Right ventricle myocardium inferior (tissue), 1 donor: Measurements from ENCODE around the gene RPL18. TPM values are rescaled to one million over a fixed set of nuclear protein-coding genes. Genes with fewer than 3 reads are reported as not detected.

ENCODE experiments used
- total RNA-seq: library from RNA; stranded (reverse); fragmentation: NEBNext Ultra II Directional; extraction: Animal tissue kit (Norgen Biotek cat#: 25700); gene quantifications from one replicate; pipeline ENCODE4 v1.2.1, GENCODE V29; 2021
- donor health status: DM: no; HTN: yes; CAD: no; lungs with severe emphysema.

RPL18 gene
- total RNA-seq, 1 donor from 2014 or later = 604 TPM

Other genes with a start within 250 kb of the RPL18 start
- gene KDELR1, start 227.6 kb downstream of the RPL18 start, total RNA-seq = 73.5 TPM
- gene GRIN2D, start 225.5 kb downstream of the RPL18 start, total RNA-seq = 0.38 TPM
- 17.7 TPM for gene GRWD1, start 173.2 kb downstream of the RPL18 start, total RNA-seq
- 0.19 TPM for gene KCNJ14, start 163.6 kb downstream of the RPL18 start, total RNA-seq
- 30.7 TPM for gene CYTH2, start 149.8 kb downstream of the RPL18 start, total RNA-seq
- 0.70 TPM for gene LMTK3, start 107.3 kb downstream of the RPL18 start, total RNA-seq
- 0.43 TPM for gene SULT2B1, start 67.0 kb downstream of the RPL18 start, total RNA-seq
- gene SPACA4, start 12.4 kb downstream of the RPL18 start, total RNA-seq = not detected
- gene FAM83E, start 4.1 kb downstream of the RPL18 start, total RNA-seq = not detected
- gene SPHK2, start 328 bp upstream of the RPL18 start, total RNA-seq = 7.2 TPM
- 15.2 TPM for gene DBP, start 18.2 kb upstream of the RPL18 start, total RNA-seq
- gene CA11, start 27.0 kb upstream of the RPL18 start, total RNA-seq = 8.4 TPM
- gene NTN5, start 53.8 kb upstream of the RPL18 start, total RNA-seq = 0.14 TPM
- gene FUT2, start 76.8 kb upstream of the RPL18 start, total RNA-seq = not detected
- gene MAMSTR, start 100.5 kb upstream of the RPL18 start, total RNA-seq = 4.2 TPM
- gene RASIP1, start 121.4 kb upstream of the RPL18 start, total RNA-seq = 15.3 TPM
- 0.49 TPM for gene IZUMO1, start 127.7 kb upstream of the RPL18 start, total RNA-seq
- 2.1 TPM for gene FUT1, start 133.5 kb upstream of the RPL18 start, total RNA-seq
- gene FGF21, start 136.3 kb upstream of the RPL18 start, total RNA-seq = not detected
- gene BCAT2, start 191.9 kb upstream of the RPL18 start, total RNA-seq = 63.2 TPM
- gene HSD17B14, start 217.3 kb upstream of the RPL18 start, total RNA-seq = 1.0 TPM
- 23.8 TPM for gene PLEKHA4, start 249.4 kb upstream of the RPL18 start, total RNA-seq